NCI-H345 treated with DMSO at 0.1 percent for 48 hours (cell line): ENCODE results near the gene COL4A2.

Source experiments
- DNase-seq: peaks from one replicate; lab custom pipeline; 2025; ENCODE audit not compliant: unreplicated experiment; lab: John Stamatoyannopoulos, UW

Gene COL4A2

DNA sequence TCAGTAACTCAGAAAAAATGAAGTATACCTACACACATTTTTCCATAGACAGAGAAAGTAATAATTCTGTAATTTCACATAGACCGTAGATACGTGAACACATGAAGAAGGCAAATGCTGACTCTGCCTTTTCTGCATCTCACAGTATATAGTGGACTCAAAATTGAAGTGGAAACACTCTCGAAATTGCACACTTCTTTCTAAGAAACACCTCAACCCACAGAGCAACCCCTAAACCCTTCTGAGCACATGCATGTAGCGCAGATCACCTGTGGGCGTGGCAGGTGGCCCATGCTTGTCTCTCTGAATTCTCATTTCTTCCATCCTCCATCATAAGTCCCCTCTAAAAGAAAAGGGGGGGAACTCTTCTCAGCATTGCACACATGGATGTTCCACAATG is 34.9 kb upstream of the COL4A2 start:
- DNase-seq: no peak

GRCh38 chr13:110272651-110273050 is 34.4 kb upstream of the COL4A2 start:
- DNase-seq: no peak

GRCh38 chr13:110273254-110273653 is 33.8 kb upstream of the COL4A2 start:
- no peak for DNase-seq

- no peak for DNase-seq
Observed at GRCh38 chr13:110274687-110275086, 32.4 kb upstream of the COL4A2 start.

DNA sequence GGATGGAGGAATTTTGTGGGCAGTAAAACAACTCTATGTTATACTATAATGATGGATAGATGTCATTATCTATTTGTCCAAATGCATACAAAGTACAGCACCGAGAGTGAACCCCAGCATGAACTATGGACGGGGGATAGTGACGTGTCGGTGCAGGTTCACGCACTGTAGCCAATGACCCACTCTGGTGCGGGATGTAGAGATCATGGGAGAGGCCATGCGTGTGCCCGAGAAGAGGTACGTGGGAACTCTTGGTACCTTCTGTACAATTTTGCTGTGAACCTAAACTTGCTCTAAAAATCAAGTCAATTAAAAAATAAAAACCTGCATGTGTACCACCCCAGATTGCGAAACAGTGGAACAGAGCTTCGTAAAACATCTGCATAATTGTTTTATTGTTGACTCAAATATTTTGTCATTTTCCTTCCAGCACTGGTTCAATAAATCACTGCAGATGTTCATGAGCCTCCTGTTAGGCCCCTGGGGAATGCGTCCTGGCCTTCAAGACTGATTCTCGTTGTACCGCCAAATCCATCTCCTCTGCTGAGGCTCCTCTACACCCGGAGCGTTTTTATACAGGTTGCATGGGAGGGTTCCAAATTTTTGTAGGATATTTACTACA is 31.0 kb upstream of the COL4A2 start:
- DNase-seq: no peak

DNA sequence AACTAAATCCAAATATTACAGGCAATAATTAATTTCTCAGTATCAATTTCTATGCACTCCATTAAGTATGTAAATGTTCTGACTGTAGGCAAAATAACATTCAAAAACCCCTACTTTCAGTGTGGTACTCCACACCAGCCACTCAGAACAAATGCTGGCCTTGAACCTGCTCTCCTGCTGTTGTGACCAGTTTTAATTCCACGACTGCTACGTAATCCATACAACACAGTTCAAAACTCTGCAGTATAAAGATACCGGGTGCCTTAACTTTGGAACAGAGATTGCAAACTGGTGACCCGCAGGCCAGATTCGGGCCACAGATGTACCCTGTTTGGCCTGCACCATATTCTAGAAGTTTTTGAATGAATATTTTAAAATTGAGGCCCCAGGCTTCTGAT is 30.5 kb upstream of the COL4A2 start:
- DNase-seq: no peak

- no peak for DNase-seq
Observed at GRCh38 chr13:110277357-110277975, 29.6 kb upstream of the COL4A2 start.

- no peak for DNase-seq
Observed at GRCh38 chr13:110278859-110279258, 28.2 kb upstream of the COL4A2 start.

DNA sequence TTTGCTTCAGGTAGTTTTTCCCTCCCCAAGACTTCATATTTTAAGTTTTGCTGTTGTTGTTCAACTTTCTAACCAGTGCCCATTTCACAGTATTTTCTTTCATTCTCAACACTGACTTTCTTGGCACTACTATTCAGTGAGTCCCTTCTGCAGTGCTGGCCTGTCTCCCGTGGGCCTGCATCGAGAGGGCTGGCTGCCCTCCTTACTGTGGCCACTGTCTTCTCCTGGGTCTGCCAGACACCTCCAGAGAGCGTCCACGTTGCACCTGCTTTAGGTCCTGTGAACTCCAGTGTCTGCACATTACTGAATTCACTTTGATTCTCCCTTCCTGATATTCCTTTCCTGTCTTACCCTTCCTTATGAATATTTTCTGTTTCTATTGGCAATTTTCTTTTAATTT is 27.4 kb upstream of the COL4A2 start:
- DNase-seq: no peak

GRCh38 chr13:110280231-110280813 is 26.8 kb upstream of the COL4A2 start:
- DNase-seq: no peak

GRCh38 chr13:110280985-110281688 is 25.9 kb upstream of the COL4A2 start:
- DNase-seq: no peak

- DNase-seq: no peak
Observed at GRCh38 chr13:110281736-110282135, 25.3 kb upstream of the COL4A2 start.

DNA sequence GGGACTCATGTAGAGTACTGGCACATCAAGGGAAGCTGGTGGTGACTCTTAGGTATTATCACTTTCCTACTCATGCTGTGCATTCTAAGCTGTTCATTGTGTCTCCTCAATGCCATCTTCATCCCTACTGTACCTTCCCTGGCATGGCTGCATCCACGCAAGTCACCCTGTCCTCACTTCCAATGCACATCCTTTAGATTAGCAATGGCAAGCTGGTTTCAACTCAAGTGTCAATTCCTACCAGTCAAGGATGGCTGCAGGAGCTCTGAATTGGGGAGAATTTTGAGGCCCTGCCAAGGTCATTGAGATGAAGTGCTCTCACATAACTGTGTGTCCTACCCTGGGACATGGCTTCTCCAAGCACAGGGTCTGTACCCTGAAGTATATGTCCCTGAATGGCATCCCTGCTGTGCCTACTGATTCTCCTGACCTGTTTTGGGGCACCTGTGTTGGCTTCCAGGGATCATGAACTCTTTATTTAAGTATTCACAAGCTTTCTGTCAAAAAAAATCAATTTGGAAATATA is 24.7 kb upstream of the COL4A2 start:
- DNase-seq: no peak

- DNase-seq: no peak
Observed at GRCh38 chr13:110283736-110284517, 23.2 kb upstream of the COL4A2 start.

GRCh38 chr13:110284779-110285484 is 22.2 kb upstream of the COL4A2 start:
- DNase-seq: no peak

GRCh38 chr13:110285991-110286832 is 20.9 kb upstream of the COL4A2 start:
- DNase-seq: no peak

- DNase-seq: no peak
Observed at GRCh38 chr13:110286833-110287819, 20.0 kb upstream of the COL4A2 start.

GRCh38 chr13:110289174-110289573 is 17.9 kb upstream of the COL4A2 start:
- DNase-seq: no peak
